ENCODE data around the gene ZNF654.
"Not testable (repeated sequence)": the region's sequence is repeated elsewhere in the genome, so short reads cannot be mapped to it uniquely, and the experiment has no call there.

The ZNF654 gene

DNA sequence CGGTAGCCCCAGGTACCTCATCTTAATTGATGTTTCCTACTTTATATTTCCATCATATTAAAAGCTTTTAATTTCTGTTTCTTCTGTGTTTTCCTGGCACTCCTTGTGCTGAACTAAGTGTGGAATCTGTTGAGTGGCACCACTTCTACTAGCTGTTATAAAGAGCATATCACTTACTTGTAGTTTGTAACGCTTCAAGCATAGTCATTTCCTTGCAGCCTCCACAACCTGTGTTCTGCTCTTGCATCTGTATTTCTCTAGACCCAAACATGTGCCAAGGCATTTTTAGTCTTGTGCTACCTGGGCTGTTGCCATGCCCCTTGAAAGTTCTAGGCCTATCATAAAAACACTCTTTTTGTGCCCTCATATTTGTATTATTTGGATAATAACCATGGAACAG, 16.0 kb downstream of the ZNF654 start:
- no peak for DNase-seq

- no peak for DNase-seq
These were observed 16.4 kb downstream of the ZNF654 start for GRCh38 chr3:88075497-88075896.

DNA sequence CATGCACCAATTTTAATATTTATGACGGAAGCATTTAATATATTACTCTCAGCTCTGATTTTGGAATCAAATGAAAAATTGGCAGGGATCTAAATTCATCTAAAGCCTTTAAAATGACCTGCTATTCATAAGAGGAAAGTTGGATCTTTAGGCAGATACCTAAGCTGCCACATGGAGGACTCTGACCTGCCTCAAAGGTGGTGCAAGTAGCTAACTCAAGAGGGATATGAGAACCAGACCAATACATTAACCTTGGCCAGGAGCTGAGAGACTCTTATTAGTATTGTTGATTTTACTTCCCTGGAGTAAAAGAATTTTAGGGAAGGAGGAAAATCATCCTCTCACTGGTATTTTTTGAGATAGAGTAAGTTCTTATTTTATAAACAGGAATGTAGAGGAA, 17.7 kb downstream of the ZNF654 start:
- DNase-seq: no peak

DNA sequence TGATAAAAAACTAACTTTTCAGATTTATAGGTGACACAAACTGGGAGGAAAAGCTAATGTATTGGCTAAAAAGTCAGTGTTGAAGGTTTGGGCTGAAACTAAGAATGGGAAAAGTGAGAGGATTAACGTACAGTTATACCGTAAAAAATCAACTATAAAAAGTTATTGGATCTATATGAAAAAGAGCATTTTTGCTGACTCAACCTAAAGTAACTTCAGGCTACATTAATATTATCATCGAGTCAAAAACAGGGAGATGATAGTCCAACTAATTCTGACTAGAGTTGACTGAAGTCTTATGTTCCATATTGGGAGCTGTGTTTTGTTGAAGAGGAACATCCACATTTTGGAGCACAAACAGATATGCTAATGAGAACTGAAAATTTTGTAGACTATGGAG, 19.9 kb downstream of the ZNF654 start:
- no peak for DNase-seq

GRCh38 chr3:88082854-88083253, 23.8 kb downstream of the ZNF654 start:
- DNase-seq: no peak

DNA sequence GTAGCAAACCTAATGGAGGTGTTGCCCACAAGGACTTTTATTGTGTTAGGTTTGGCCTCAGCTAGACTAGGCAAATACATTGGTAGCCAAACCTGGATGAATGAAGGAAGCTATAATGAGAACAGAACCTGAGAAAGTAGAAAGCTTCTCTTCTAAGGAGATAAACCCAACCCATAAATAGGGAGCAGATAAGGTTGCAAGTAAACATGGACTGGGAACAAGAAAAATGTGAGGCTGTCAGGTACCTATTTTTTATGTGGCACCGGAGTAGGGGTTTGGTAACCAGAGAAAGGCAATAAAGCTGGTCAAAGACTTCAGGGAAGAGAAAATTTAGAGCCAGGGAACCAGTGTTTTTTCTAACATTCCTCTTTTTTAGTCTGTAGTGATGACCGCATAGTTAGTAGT, 25.0 kb downstream of the ZNF654 start:
- no peak for DNase-seq

GRCh38 chr3:88090681-88091080, 31.6 kb downstream of the ZNF654 start:
- no peak for DNase-seq

DNA sequence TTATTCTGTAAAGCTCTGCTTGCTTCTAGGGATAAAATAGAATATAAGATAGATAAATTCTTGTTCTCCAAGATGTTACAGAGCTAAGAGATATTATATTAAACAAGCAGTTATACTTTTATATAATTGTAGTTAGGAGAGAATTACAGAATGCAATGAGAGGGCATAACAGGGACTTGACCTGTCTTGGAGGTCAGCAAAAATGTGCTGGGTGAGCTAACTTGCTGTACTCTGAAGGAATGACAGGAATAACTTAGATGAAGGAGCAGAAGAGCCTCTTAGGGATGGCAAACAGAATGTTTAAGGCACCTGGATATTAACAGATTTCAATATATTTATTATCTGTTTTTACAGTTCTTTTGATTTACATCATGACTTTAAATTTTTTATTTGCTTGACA, 33.2 kb downstream of the ZNF654 start:
- DNase-seq: no peak

DNA sequence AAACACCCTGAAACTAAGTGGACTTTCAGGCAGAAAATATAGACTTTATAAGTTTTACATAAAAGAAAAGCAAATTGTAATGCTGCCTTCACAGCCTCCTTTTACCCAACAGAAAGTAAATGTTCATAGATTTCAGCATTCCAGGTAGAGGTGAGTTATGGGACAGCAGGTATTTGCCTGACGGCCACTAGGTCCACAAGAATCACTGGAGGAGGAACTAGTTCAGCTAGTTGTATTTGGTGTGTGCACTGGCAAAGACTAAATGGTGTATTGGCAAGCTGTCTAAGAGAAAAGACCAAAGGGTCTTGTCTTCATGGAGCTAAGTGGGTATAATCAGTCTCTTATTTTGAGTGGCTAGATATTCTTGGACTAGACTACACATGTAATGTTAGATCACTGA, 34.2 kb downstream of the ZNF654 start:
- DNase-seq: no peak

GRCh38 chr3:88101142-88101541, 42.1 kb downstream of the ZNF654 start:
- DNase-seq: no peak

DNA sequence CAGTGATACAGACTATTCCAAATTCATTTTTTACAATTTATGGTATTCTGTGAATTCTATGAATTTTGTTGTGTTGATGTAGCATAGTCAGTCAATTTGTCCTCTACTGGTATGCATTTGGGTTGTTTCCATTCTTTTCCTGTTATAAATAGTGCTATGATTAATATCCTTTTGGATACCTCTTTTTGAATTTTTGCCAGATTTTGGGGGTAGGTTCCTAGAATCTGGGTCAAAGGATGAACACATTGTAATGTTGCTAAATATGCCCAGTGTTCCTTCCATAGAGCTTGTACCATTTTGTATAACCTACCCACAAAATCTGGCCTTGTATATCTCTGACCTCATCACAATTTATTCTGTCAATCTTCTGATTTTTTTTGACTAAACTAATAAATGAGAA, 46.3 kb downstream of the ZNF654 start:
- no peak for DNase-seq

- DNase-seq: no peak
These were observed 53.2 kb downstream of the ZNF654 start for GRCh38 chr3:88112289-88112688.

GRCh38 chr3:88113311-88114162, 54.5 kb downstream of the ZNF654 start:
- DNase-seq: no peak

- DNase-seq: no peak
These were observed 56.0 kb downstream of the ZNF654 start for GRCh38 chr3:88114878-88115549.

DNA sequence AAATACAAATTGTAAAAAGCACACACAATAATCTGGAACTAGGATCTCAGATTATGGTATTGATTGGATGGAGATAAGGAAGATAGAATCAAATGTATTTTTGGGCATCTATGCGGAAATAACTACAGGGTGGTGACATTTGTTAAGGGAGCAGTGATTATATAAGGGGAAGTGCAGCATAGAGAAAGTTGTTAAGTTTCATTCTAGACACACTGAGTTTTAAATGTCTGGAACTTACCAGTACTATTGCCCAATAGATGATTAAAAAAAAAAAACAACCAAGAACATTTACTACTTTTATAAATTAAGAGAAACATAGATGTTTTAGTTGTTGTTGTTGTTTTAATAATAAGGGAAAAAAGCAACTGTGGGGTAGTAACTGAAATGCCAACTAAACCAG, 58.6 kb downstream of the ZNF654 start:
- DNase-seq: no peak

DNA sequence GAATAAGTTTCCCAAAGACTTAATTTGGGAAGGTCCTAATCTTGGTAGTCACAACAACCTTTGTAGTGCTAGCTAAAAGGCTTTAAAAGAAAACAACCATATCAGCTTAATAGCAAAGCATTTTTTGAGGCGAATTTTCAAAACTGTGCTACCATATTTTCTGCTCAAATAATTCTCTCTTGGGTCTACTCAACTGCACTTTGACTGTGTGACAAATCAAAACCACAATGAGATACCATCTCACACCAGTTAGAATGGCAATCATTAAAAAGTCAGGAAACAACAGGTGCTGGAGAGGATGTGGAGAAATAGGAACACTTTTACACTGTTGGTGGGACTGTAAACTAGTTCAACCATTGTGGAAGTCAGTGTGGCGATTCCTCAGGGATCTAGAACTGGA, 59.5 kb downstream of the ZNF654 start:
- not testable (repeated sequence) for DNase-seq

GRCh38 chr3:88123526-88123925, 64.5 kb downstream of the ZNF654 start:
- no peak for DNase-seq

DNA sequence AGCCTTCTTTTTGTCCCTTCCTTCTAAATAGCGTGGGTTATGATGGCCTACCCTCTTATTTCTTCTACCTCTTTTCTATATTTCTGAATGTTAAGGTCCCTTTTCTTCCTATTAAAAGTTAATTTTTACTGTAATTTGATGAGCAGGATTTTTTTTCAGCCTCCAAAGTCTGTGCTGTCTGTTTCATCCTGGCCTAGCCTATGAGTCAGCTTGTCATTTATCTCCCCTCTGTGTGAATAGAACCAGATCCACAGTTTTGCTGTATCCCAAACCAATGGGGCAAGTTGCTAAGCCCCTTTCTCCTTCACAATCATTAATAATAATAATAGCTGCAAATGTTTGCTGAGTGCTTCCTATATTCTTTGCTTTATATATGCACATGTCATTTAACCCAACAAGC, 72.6 kb downstream of the ZNF654 start:
- DNase-seq: no peak

DNA sequence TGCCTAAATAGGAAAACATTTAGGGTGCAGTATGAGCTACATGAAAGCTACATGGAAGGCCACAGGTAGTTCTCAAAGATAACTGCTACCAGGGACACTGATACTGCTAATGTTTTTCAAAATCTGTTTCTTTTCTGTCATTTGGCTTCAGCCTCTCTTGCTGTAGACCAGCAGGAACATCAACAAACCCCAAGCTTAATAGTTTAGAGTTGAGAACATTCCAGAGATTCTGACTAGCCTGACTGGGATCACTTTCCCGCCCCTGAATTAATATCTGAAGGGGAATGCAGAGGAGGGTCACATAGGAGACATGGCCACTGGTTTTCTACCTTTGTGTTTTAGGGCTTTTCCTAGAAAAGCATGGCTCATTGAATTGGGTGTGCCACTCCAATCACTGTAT, 73.8 kb downstream of the ZNF654 start:
- no peak for DNase-seq

DNA sequence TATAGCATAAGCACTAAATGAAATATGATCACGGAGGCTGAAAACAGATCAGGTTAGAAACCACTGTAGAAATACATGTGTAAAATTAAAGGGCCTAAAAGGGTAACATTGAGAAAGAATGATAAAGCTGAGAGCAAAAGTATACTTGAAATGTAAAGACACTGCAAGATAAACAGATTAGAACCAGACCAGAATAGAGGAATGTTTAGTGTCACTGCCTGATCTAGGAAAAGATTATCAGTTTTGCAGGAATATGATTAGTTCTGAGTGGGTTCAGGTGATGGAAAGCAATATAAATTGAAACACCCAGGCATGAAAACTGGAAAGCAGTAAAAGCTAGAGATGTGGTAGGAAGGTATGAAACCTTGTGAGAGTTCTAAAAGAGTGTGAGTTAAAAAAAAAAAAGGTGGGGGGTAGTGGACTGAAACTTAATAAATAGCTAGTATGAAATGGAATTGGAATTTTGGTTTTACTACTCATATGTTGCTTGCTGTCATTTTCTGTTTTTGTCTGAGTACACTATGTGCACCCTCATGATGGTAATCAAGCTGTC, 74.7 kb downstream of the ZNF654 start:
- no peak for DNase-seq

GRCh38 chr3:88137836-88138235, 78.8 kb downstream of the ZNF654 start:
- no peak for DNase-seq

DNA sequence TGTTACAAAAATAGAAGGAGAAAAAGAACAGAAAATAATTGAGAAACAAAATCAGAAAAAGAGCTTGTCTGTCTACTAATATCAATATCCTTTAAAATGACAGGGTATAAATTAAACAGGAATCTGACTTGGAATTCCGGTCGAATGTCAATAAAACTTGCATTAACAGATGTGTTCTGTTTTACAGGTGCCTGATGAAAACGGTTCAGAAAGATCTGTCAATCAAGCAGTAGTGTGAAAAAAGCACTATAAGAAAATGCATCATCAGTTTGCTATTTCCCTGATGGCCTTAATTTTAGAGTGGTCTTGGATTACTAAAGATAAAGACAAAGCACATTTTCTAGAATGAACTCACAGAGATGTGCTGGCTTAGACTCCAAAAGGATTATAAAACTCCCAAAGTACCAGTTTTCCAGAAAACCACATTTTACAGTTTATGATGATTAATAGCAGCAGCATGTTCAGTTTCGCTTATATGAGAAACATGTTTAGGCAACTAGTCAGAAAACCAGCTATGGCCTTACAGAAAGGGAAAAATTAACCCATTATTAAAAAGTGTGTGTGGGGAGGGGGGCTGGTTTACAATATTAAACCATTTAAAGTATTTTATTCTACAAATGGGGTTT, 82.5 kb downstream of the ZNF654 start:
- DNase-seq: no peak

GRCh38 chr3:88142094-88142624, 83.1 kb downstream of the ZNF654 start:
- DNase-seq: no peak

GRCh38 chr3:88147261-88147660, 88.2 kb downstream of the ZNF654 start:
- DNase-seq: no peak

All from NCI-H524 treated with DMSO at 0.1 percent for 48 hours (cell line).